SK-N-SH (cell line): ENCODE results near the gene THSD4. TPM values are rescaled to one million over a fixed set of nuclear protein-coding genes. Genes with fewer than 3 reads are reported as not detected.

Experiments
- CTCF ChIA-PET: fragments of 300-600, 350-600 bp; formaldehyde crosslinking; extraction: SDS; loops from one replicate; lab custom pipeline; 2021; lab: Yijun Ruan, JAX
- POLR2A ChIA-PET: fragments of 350-600 bp; sonication (Branson Sonifier 250); formaldehyde crosslinking; extraction: SDS; loops from one replicate; lab custom pipeline; 2020; ENCODE audit warnings: antibody characterized with exemption, inconsistent platforms; lab: Yijun Ruan, JAX
- DNase-seq: peaks from one replicate; pipeline ENCODE4 v3.0.0; 2012
- H2AFZ ChIP-seq: fragments of 200-600 bp; sonication (generic); 2 replicates; pipeline ENCODE4 v1.8.1; 2016; ENCODE audit warnings: antibody characterized with exemption, mild to moderate bottlenecking, low read depth
- H3F3A ChIP-seq: fragments of 200-600 bp; sonication (generic); replicated peaks from 2 replicates; pipeline ENCODE3; 2016; ENCODE audit warnings: antibody characterized with exemption, mild to moderate bottlenecking; ENCODE audit not compliant: insufficient read depth
- H3K27ac ChIP-seq, 2 experiments: fragments of 200-500 bp in 1 of 2; fragments of 200-600 bp in 1 of 2; sonication (Bioruptor generic) in 1 of 2; sonication (generic), shearing (Covaris generic) in 1 of 2; 2 replicates each; pipeline versions ENCODE4 v1.5.1 to v1.6.1; 2014 to 2016; ENCODE audit warnings: low read depth in 2 of 2, inconsistent platforms in 1 of 2, low read length in 1 of 2, mild to moderate bottlenecking in 1 of 2, mixed read lengths in 1 of 2
- H3K27me3 ChIP-seq: fragments of 200-600 bp; sonication (generic), shearing (Covaris generic); 2 replicates; pipeline ENCODE4 v1.6.1; 2016; ENCODE audit warnings: mixed run types; ENCODE audit not compliant: insufficient read depth
- H3K36me3 ChIP-seq, 2 experiments: fragments of 200-500 bp in 1 of 2; fragments of 200-600 bp in 1 of 2; sonication (Bioruptor generic) in 1 of 2; sonication (generic) in 1 of 2; replicated peaks in 1 of 2; 2 replicates each; pipeline versions ENCODE3 to v1.5.1; 2014 to 2016; ENCODE audit warnings: low read length in 1 of 2, mild to moderate bottlenecking in 1 of 2; ENCODE audit not compliant: insufficient read depth in 2 of 2, control insufficient read depth in 1 of 2
- H3K4me1 ChIP-seq, 2 experiments: fragments of 200-500 bp in 1 of 2; fragments of 200-600 bp in 1 of 2; sonication (Bioruptor generic) in 1 of 2; sonication (generic), shearing (Covaris generic) in 1 of 2; 2 replicates each; pipeline versions ENCODE4 v1.5.1 to v1.6.1; 2014 to 2016; ENCODE audit warnings: low read depth in 1 of 2, low read length in 1 of 2, mixed run types in 1 of 2; ENCODE audit not compliant: insufficient read depth in 2 of 2, control insufficient read depth in 1 of 2
- H3K4me2 ChIP-seq: fragments of 200-600 bp; sonication (generic), shearing (Covaris generic); 2 replicates; pipeline ENCODE4 v1.6.1; 2017; ENCODE audit warnings: mixed run types
- H3K4me3 ChIP-seq, 2 experiments: fragments of 200-500 bp in 1 of 2; fragments of 200-600 bp in 1 of 2; sonication (Bioruptor generic) in 1 of 2; sonication (generic), shearing (Covaris generic) in 1 of 2; 2 replicates each; pipeline versions ENCODE4 v1.5.1 to v1.8.1; 2014 to 2016; ENCODE audit warnings: low read depth in 2 of 2, inconsistent platforms in 1 of 2, low read length in 1 of 2, mild to moderate bottlenecking in 1 of 2, mixed read lengths in 1 of 2, moderate library complexity in 1 of 2
- H3K79me2 ChIP-seq: fragments of 200-600 bp; sonication (generic); 2 replicates; pipeline ENCODE4 v1.8.1; 2017; ENCODE audit warnings: mild to moderate bottlenecking; ENCODE audit not compliant: insufficient read depth
- H3K9ac ChIP-seq: fragments of 200-600 bp; sonication (generic); 2 replicates; pipeline ENCODE4 v1.6.1; 2017; ENCODE audit warnings: mixed run types
- H3K9me2 ChIP-seq: fragments of 200-600 bp; sonication (generic); 2 replicates; pipeline ENCODE4 v1.6.1; 2017; ENCODE audit warnings: mixed run types
- H3K9me3 ChIP-seq: fragments of 200-600 bp; sonication (generic); 2 replicates; pipeline ENCODE4 v1.6.1; 2017; ENCODE audit warnings: mixed run types, mild to moderate bottlenecking, moderate library complexity
- H4K20me1 ChIP-seq: fragments of 200-600 bp; sonication (generic); 2 replicates; pipeline ENCODE4 v1.6.1; 2017; ENCODE audit warnings: mild to moderate bottlenecking, mixed run types; ENCODE audit not compliant: insufficient read depth
- CHD2 ChIP-seq: fragments of 150-350 bp; IDR thresholded peaks from 2 replicates; pipeline ENCODE4 v1.6.1; 2018; ENCODE audit warnings: low read length; ENCODE audit not compliant: partially characterized antibody
- FOSL2 ChIP-seq: IDR thresholded peaks from 2 replicates; pipeline ENCODE4 v1.4.0; 2012; ENCODE audit warnings: low read depth, mild to moderate bottlenecking, moderate library complexity, borderline replicate concordance
- GATA2 ChIP-seq: sonication (generic); formaldehyde crosslinking; IDR thresholded peaks from 2 replicates; pipeline ENCODE4 v1.5.0; 2020; ENCODE audit warnings: mild to moderate bottlenecking, missing genetic modification reagents
- MXI1 ChIP-seq: IDR thresholded peaks from 2 replicates; pipeline ENCODE4 v1.6.1; 2012; ENCODE audit warnings: mild to moderate bottlenecking, low read depth, low read length, improper control_type of control experiment
- NRF1 ChIP-seq: IDR thresholded peaks from 2 replicates; pipeline ENCODE4 v1.6.1; 2012; ENCODE audit warnings: low read depth, mild to moderate bottlenecking, low read length
- RAD21 ChIP-seq: IDR thresholded peaks from 2 replicates; pipeline ENCODE4 v1.6.1; 2012; ENCODE audit warnings: mild to moderate bottlenecking, low read length
- RCOR1 ChIP-seq: fragments of 150-350 bp; IDR thresholded peaks from 2 replicates; pipeline ENCODE4 v1.6.1; 2017; ENCODE audit warnings: antibody characterized with exemption, low read length
- SMC3 ChIP-seq: IDR thresholded peaks from 2 replicates; pipeline ENCODE4 v1.6.1; 2012; ENCODE audit warnings: low read depth, low read length, improper control_type of control experiment
- TEAD4 ChIP-seq: IDR thresholded peaks from 2 replicates; pipeline ENCODE4 v1.4.0; 2012; ENCODE audit warnings: mild to moderate bottlenecking, borderline replicate concordance; ENCODE audit not compliant: insufficient read depth
- YY1 ChIP-seq: IDR thresholded peaks from 2 replicates; pipeline ENCODE4 v1.4.0; 2012; ENCODE audit warnings: low read depth, mild to moderate bottlenecking
- WGBS: methylation state at CpG from one replicate; pipeline ENCODE4 v1.1.6; 2017; ENCODE audit warnings: low lambda C conversion rate; 5-methylcytosine and 5-hydroxymethylcytosine counted together
- polyA plus RNA-seq, 3 experiments: library from polyadenylated mRNA; depleted of rRNA; stranded (reverse); fragments of >200 nt; gene quantifications; 2 replicates each; pipeline ENCODE4 v1.2.3, GENCODE V29; 2012
- TF ChIP-seq, protein P1 (sequence below): fragments of 150-350 bp; IDR thresholded peaks from 2 replicates; pipeline ENCODE4 v1.6.1; 2017; ENCODE audit warnings: antibody characterized with exemption, low read length, low read depth, borderline replicate concordance

The THSD4 gene
- polyA plus RNA-seq, 1 of the 3 experiments (the other 2 are of a cell fraction): 79.1 TPM

DNA sequence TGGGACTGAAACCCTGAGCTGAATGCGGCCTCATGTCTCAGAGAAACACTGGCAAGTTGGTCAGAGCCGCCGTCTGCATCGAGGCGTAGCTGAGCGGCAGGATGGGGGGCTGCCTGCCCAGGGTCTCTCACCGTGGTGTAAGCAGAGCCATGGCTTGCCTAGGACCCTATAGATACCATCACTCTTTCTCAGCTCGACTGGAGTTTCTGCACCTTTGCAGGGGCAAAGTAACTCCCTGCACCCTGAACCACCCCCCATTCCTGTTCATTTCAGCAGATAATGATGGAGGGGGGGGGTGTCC, 666.6 kb downstream of the THSD4 start:
- Histone ChIP-seq H3K4me3 (no peak overlapping the region), H3K27me3 (no peaks in the 10 kb centered on the region), H3K9ac (no peak overlapping the region), H3K9me3 (no peaks in the 10 kb centered on the region), H3K9me2 (no peaks in the 10 kb centered on the region), H2AFZ (no peak overlapping the region), H3F3A (peaks cover 9% of the 10 kb centered on the region), H4K20me1 (no peaks in the 10 kb centered on the region), H3K4me2 (no peak overlapping the region), H3K27ac (no peak overlapping the region), H3K4me1 (peaks cover 0 to 5% of the 10 kb centered on the region in 2 experiments; a peak in 1 of 4 replicates), H3K79me2 (no peaks in the 10 kb centered on the region), H3K36me3 (no peaks in the 10 kb centered on the region)
- no peak for DNase-seq
- ChIA-PET CTCF (interaction anchor here (0.9 to 7.7 kb wide), 5 partner anchors 10 to 375 kb away, joined by 3 to 58 read pairs (median 8); no protein-coding TSS in a partner anchor), POLR2A (no interaction called here)
- TF ChIP-seq, protein P1, sequence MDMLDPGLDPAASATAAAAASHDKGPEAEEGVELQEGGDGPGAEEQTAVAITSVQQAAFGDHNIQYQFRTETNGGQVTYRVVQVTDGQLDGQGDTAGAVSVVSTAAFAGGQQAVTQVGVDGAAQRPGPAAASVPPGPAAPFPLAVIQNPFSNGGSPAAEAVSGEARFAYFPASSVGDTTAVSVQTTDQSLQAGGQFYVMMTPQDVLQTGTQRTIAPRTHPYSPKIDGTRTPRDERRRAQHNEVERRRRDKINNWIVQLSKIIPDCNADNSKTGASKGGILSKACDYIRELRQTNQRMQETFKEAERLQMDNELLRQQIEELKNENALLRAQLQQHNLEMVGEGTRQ: no peak
- no peak for TF ChIP-seq SMC3
- no peak for TF ChIP-seq MXI1
- no peak for TF ChIP-seq CHD2
- no peak for TF ChIP-seq TEAD4
- no peak for TF ChIP-seq GATA2 (CRISPR knock-in tag)
- no peak for TF ChIP-seq NRF1
- 70% methylated on average over 4 of the region's 8 CpGs for WGBS

DNA sequence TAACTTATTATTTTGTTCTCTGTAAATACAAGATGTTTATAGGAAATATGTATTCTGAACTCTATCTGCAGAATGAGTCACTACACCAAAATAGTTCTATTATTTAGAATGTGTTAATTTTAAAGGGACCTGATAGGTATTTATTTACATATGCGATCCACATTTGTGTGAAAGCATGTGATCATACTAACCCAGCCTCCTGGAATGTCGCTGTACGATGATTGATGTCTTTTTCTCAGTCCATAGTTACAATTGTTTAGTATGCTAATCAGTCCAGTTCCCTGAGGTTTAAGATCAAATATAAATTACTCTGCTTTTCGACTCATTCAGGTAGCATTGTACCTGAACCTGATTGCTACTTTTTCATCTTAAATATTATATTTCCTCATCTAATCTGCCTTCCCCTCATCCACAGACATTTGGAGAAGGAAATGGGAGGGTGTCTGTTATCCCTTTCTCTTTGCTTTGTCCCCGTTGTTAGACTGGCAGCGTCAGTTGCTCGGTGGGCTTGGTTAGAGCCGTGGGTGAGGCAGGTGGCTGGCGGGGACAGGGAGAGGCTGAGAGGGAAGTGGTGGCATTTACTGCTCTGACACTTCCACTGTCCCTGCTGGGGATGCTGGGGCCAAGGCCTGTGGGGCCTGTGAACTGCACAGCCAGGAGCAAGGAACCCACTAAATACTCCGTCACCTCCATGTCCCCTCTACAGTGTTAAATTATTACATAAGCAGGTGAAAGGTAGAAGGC, 667.3 kb downstream of the THSD4 start:
- H3K9me2 ChIP-seq: no peaks in the 10 kb centered on the region
- no peaks in the 10 kb centered on the region for H3K36me3 ChIP-seq
- no peaks in the 10 kb centered on the region for H4K20me1 ChIP-seq
- H2AFZ ChIP-seq: no peak overlapping the region
- no peaks in the 10 kb centered on the region for H3K9me3 ChIP-seq
- H3K27me3 ChIP-seq: no peaks in the 10 kb centered on the region
- H3F3A ChIP-seq: peaks cover 9% of the 10 kb centered on the region
- CTCF ChIA-PET: interaction anchor here (1.2 to 7.7 kb wide), 6 partner anchors 18 to 374 kb away, joined by 3 to 58 read pairs (median 12); no protein-coding TSS in a partner anchor
- H3K27ac ChIP-seq: no peak overlapping the region
- no peak for TF ChIP-seq RAD21
- TF ChIP-seq, protein P1: no peak
- TF ChIP-seq CHD2: no peak
- TF ChIP-seq FOSL2: no peak
- TF ChIP-seq YY1: no peak
- no peak for TF ChIP-seq SMC3
- no peak for TF ChIP-seq MXI1
- TF ChIP-seq RCOR1: no peak
- no peaks in the 10 kb centered on the region for H3K79me2 ChIP-seq
- H3K4me2 ChIP-seq: no peak overlapping the region
- no peak overlapping the region for H3K9ac ChIP-seq
- DNase-seq: no peak
- POLR2A ChIA-PET: no interaction called here
- H3K4me1 ChIP-seq: peaks cover 0 to 5% of the 10 kb centered on the region in 2 experiments; a peak in 1 of 4 replicates
- H3K4me3 ChIP-seq: no peak overlapping the region
- 92% methylated on average over 10 of the region's 10 CpGs for WGBS
